ENCODE data around the gene SH3PXD2B.

DNA sequence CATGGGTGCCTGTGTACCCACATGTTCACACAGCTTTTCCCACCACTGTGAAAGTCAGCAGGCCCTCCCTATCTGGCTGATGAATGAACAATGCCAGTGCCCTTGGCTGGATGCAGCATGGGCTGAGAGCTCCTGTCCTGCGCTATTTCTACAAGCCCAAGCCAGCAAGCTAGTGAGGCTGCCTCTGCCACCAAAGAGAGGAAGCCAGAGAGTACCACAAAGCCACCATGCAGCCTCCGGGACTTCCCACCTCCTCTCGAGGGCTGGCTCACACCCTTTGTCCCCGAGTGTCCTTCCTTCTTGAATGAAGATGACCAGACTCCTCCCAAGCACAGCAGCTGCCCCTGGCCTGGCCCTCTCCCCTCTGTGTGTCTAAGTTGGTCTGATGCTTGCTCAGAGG lies 76.5 kb downstream of the SH3PXD2B start:
- TF ChIP-seq, protein P1, sequence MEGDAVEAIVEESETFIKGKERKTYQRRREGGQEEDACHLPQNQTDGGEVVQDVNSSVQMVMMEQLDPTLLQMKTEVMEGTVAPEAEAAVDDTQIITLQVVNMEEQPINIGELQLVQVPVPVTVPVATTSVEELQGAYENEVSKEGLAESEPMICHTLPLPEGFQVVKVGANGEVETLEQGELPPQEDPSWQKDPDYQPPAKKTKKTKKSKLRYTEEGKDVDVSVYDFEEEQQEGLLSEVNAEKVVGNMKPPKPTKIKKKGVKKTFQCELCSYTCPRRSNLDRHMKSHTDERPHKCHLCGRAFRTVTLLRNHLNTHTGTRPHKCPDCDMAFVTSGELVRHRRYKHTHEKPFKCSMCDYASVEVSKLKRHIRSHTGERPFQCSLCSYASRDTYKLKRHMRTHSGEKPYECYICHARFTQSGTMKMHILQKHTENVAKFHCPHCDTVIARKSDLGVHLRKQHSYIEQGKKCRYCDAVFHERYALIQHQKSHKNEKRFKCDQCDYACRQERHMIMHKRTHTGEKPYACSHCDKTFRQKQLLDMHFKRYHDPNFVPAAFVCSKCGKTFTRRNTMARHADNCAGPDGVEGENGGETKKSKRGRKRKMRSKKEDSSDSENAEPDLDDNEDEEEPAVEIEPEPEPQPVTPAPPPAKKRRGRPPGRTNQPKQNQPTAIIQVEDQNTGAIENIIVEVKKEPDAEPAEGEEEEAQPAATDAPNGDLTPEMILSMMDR (IDR thresholded peaks at IDR 0.05) = no peak
- TF ChIP-seq POLR2A (IDR thresholded peaks at IDR 0.05) = no peak

Measured in thyroid gland (tissue), 4 donors.